Activated T-helper 17 cell treated with anti-CD3 and anti-CD28 coated beads, Interleukin-2, amount 50 U/mL, for 72 hours (primary cell): ENCODE results near the gene SHISA6. TPM values are rescaled to one million over a fixed set of nuclear protein-coding genes. Genes with fewer than 3 reads are reported as not detected.
"Not testable (repeated sequence)": the region's sequence is repeated elsewhere in the genome, so short reads cannot be mapped to it uniquely, and the experiment has no call there.

Source experiments
- ATAC-seq: fragments of 150-1000 bp; cut with Tn5 transposase; replicated peaks from 2 replicates; pipeline ENCODE4 v1.10.0; 2021; ENCODE audit warnings: mild to moderate bottlenecking, moderate library complexity
- H3K27ac Mint-ChIP-seq: one replicate; pipeline ENCODE4 v1.8.0; 2022; ENCODE audit warnings: mixed read lengths
- H3K27me3 Mint-ChIP-seq: one replicate; pipeline ENCODE4 v1.8.0; 2022; ENCODE audit warnings: mixed read lengths
- H3K36me3 Mint-ChIP-seq: one replicate; pipeline ENCODE4 v1.8.0; 2022; ENCODE audit warnings: low read depth, mild to moderate bottlenecking, mixed read lengths
- H3K4me1 Mint-ChIP-seq: one replicate; pipeline ENCODE4 v1.8.0; 2022; ENCODE audit warnings: mixed read lengths
- H3K4me3 Mint-ChIP-seq: one replicate; pipeline ENCODE4 v1.8.0; 2022; ENCODE audit warnings: mild to moderate bottlenecking, mixed read lengths
- H3K9me3 Mint-ChIP-seq: one replicate; pipeline ENCODE4 v1.8.0; 2022; ENCODE audit warnings: mixed read lengths
- total RNA-seq, 2 donors: library from RNA; stranded (reverse); gene quantifications; one replicate each; pipeline ENCODE4 v1.2.3, GENCODE V29; 2022

Gene SHISA6
- total RNA-seq, 2 donors from 2014 or later = not detected

GRCh38 chr17:11302401-11303186 is 61.6 kb downstream of the SHISA6 start:
- H3K27ac Mint-ChIP-seq = no peak overlapping the region
- H3K4me3 Mint-ChIP-seq = no peak overlapping the region
- ATAC-seq = no peak
- no peaks in the 10 kb centered on the region for H3K36me3 Mint-ChIP-seq
- peaks cover 8% of the 10 kb centered on the region for H3K9me3 Mint-ChIP-seq
- no peaks in the 10 kb centered on the region for H3K27me3 Mint-ChIP-seq
- H3K4me1 Mint-ChIP-seq = no peaks in the 10 kb centered on the region

GRCh38 chr17:11303773-11304394 is 62.9 kb downstream of the SHISA6 start:
- Mint-ChIP-seq H3K9me3 (peaks cover 4% of the 10 kb centered on the region), H3K4me3 (no peak overlapping the region), H3K27ac (no peak overlapping the region), H3K27me3 (no peaks in the 10 kb centered on the region), H3K4me1 (no peaks in the 10 kb centered on the region), H3K36me3 (no peaks in the 10 kb centered on the region)
- ATAC-seq = no peak

- ATAC-seq = no peak
- no peaks in the 10 kb centered on the region for H3K4me1 Mint-ChIP-seq
- no peak overlapping the region for H3K4me3 Mint-ChIP-seq
- H3K27ac Mint-ChIP-seq = no peak overlapping the region
- peaks cover 4% of the 10 kb centered on the region for H3K9me3 Mint-ChIP-seq
- H3K27me3 Mint-ChIP-seq = no peaks in the 10 kb centered on the region
- H3K36me3 Mint-ChIP-seq = no peaks in the 10 kb centered on the region
These were observed 63.6 kb downstream of the SHISA6 start for GRCh38 chr17:11304568-11304967.

GRCh38 chr17:11305524-11305923 is 64.5 kb downstream of the SHISA6 start:
- H3K9me3 Mint-ChIP-seq = peaks cover 4% of the 10 kb centered on the region
- no peak overlapping the region for H3K4me3 Mint-ChIP-seq
- H3K36me3 Mint-ChIP-seq = no peaks in the 10 kb centered on the region
- H3K27me3 Mint-ChIP-seq = no peaks in the 10 kb centered on the region
- no peak for ATAC-seq
- H3K27ac Mint-ChIP-seq = no peak overlapping the region
- no peaks in the 10 kb centered on the region for H3K4me1 Mint-ChIP-seq

GRCh38 chr17:11308531-11308930 is 67.5 kb downstream of the SHISA6 start:
- H3K27me3 Mint-ChIP-seq = no peaks in the 10 kb centered on the region
- H3K9me3 Mint-ChIP-seq = peaks cover 4% of the 10 kb centered on the region
- H3K4me1 Mint-ChIP-seq = no peaks in the 10 kb centered on the region
- no peak overlapping the region for H3K4me3 Mint-ChIP-seq
- no peak overlapping the region for H3K27ac Mint-ChIP-seq
- no peaks in the 10 kb centered on the region for H3K36me3 Mint-ChIP-seq
- ATAC-seq = no peak

GRCh38 chr17:11309033-11309432 is 68.0 kb downstream of the SHISA6 start:
- Mint-ChIP-seq H3K9me3 (peaks cover 4% of the 10 kb centered on the region), H3K27ac (no peak overlapping the region), H3K4me3 (no peak overlapping the region), H3K4me1 (no peaks in the 10 kb centered on the region), H3K36me3 (no peaks in the 10 kb centered on the region), H3K27me3 (no peaks in the 10 kb centered on the region)
- no peak for ATAC-seq

- peaks cover 4% of the 10 kb centered on the region for H3K9me3 Mint-ChIP-seq
- H3K27me3 Mint-ChIP-seq = no peaks in the 10 kb centered on the region
- no peak overlapping the region for H3K4me3 Mint-ChIP-seq
- no peak overlapping the region for H3K27ac Mint-ChIP-seq
- H3K36me3 Mint-ChIP-seq = no peaks in the 10 kb centered on the region
- no peaks in the 10 kb centered on the region for H3K4me1 Mint-ChIP-seq
- no peak for ATAC-seq
These were observed 68.8 kb downstream of the SHISA6 start for GRCh38 chr17:11309850-11310249.

- not testable (repeated sequence) for ATAC-seq, H3K27me3 Mint-ChIP-seq, H3K4me3 Mint-ChIP-seq, H3K4me1 Mint-ChIP-seq, H3K27ac Mint-ChIP-seq, H3K36me3 Mint-ChIP-seq, H3K9me3 Mint-ChIP-seq
These were observed 75.4 kb downstream of the SHISA6 start for GRCh38 chr17:11316451-11316850.

GRCh38 chr17:11318207-11318606 is 77.2 kb downstream of the SHISA6 start:
- no peak overlapping the region for H3K4me3 Mint-ChIP-seq
- ATAC-seq = no peak
- no peak overlapping the region for H3K27ac Mint-ChIP-seq
- H3K27me3 Mint-ChIP-seq = no peaks in the 10 kb centered on the region
- no peaks in the 10 kb centered on the region for H3K36me3 Mint-ChIP-seq
- peaks cover 8% of the 10 kb centered on the region for H3K9me3 Mint-ChIP-seq
- no peaks in the 10 kb centered on the region for H3K4me1 Mint-ChIP-seq

GRCh38 chr17:11319894-11320293 is 78.9 kb downstream of the SHISA6 start:
- no peaks in the 10 kb centered on the region for H3K27me3 Mint-ChIP-seq
- H3K9me3 Mint-ChIP-seq = peaks cover 12% of the 10 kb centered on the region
- H3K36me3 Mint-ChIP-seq = no peaks in the 10 kb centered on the region
- no peaks in the 10 kb centered on the region for H3K4me1 Mint-ChIP-seq
- H3K27ac Mint-ChIP-seq = no peak overlapping the region
- no peak for ATAC-seq
- H3K4me3 Mint-ChIP-seq = no peak overlapping the region

GRCh38 chr17:11324021-11324420 is 83.0 kb downstream of the SHISA6 start:
- no peak overlapping the region for H3K4me3 Mint-ChIP-seq
- no peak for ATAC-seq
- peaks cover 12% of the 10 kb centered on the region for H3K9me3 Mint-ChIP-seq
- no peaks in the 10 kb centered on the region for H3K4me1 Mint-ChIP-seq
- H3K27ac Mint-ChIP-seq = no peak overlapping the region
- H3K36me3 Mint-ChIP-seq = no peaks in the 10 kb centered on the region
- H3K27me3 Mint-ChIP-seq = no peaks in the 10 kb centered on the region

- H3K4me1 Mint-ChIP-seq = no peaks in the 10 kb centered on the region
- no peak overlapping the region for H3K4me3 Mint-ChIP-seq
- H3K36me3 Mint-ChIP-seq = no peaks in the 10 kb centered on the region
- H3K27ac Mint-ChIP-seq = no peak overlapping the region
- H3K27me3 Mint-ChIP-seq = no peaks in the 10 kb centered on the region
- peaks cover 12% of the 10 kb centered on the region for H3K9me3 Mint-ChIP-seq
- no peak for ATAC-seq
These were observed 83.9 kb downstream of the SHISA6 start for GRCh38 chr17:11324846-11325420.

- no peak overlapping the region for H3K4me3 Mint-ChIP-seq
- H3K4me1 Mint-ChIP-seq = no peaks in the 10 kb centered on the region
- no peak for ATAC-seq
- no peaks in the 10 kb centered on the region for H3K27me3 Mint-ChIP-seq
- H3K36me3 Mint-ChIP-seq = no peaks in the 10 kb centered on the region
- H3K27ac Mint-ChIP-seq = no peak overlapping the region
- H3K9me3 Mint-ChIP-seq = peaks cover 12% of the 10 kb centered on the region
These were observed 85.5 kb downstream of the SHISA6 start for GRCh38 chr17:11326492-11326891.

- Mint-ChIP-seq H3K27me3 (no peaks in the 10 kb centered on the region), H3K9me3 (peaks cover 4% of the 10 kb centered on the region), H3K4me1 (no peaks in the 10 kb centered on the region), H3K36me3 (no peaks in the 10 kb centered on the region), H3K27ac (no peak overlapping the region), H3K4me3 (no peak overlapping the region)
- no peak for ATAC-seq
These were observed 87.8 kb downstream of the SHISA6 start for GRCh38 chr17:11328770-11329169.

GRCh38 chr17:11330006-11330405 is 89.0 kb downstream of the SHISA6 start:
- Mint-ChIP-seq H3K27me3 (no peaks in the 10 kb centered on the region), H3K4me3 (no peak overlapping the region), H3K4me1 (no peaks in the 10 kb centered on the region)

More at GRCh38 chr17:11330006-11330405, 89.0 kb downstream of the SHISA6 start:
- ATAC-seq = no peak
- H3K27ac Mint-ChIP-seq = no peak overlapping the region
- no peaks in the 10 kb centered on the region for H3K36me3 Mint-ChIP-seq
- H3K9me3 Mint-ChIP-seq = no peaks in the 10 kb centered on the region
